Right lobe of liver (tissue), 6 donors: ENCODE measurements around the gene NUTF2. TPM values are rescaled to one million over a fixed set of nuclear protein-coding genes. Genes with fewer than 3 reads are reported as not detected.
A peak's percentile ranks its signal among the peaks of the same experiment; 100 is the strongest.

Source experiments
- ATAC-seq, 4 donors: fragments of 200-7000 bp; cut with Tn5 transposase; one replicate each; pipeline ENCODE4 v1.9.1; 2020; ENCODE audit warnings: mild to moderate bottlenecking in 4 of 4, moderate library complexity in 4 of 4
- DNase-seq, 3 donors: peaks; one replicate each; pipeline ENCODE4 v3.0.0-alpha.2; 2020
- H3K27ac ChIP-seq, 3 donors: fragments of 200-600 bp; one replicate each; pipeline ENCODE4 v1.8.0; 2022
- H3K27me3 ChIP-seq, 2 donors: fragments of 200-600 bp; one replicate each; pipeline ENCODE4 v1.8.0; 2022
- H3K36me3 ChIP-seq, 4 donors: fragments of 200-600 bp; sonication (generic) in 1 of 4; one replicate each; pipeline versions ENCODE4 v1.5.1 to v1.8.0; 2017 to 2022; ENCODE audit warnings: control low read depth in 1 of 4
- H3K4me1 ChIP-seq, 4 donors: fragments of 200-600 bp; sonication (generic) in 1 of 4; one replicate each; pipeline versions ENCODE4 v1.5.1 to v1.8.0; 2017 to 2022; ENCODE audit warnings: control low read depth in 1 of 4
- H3K4me3 ChIP-seq, 3 donors: fragments of 200-600 bp; one replicate each; pipeline ENCODE4 v1.8.0; 2022
- H3K9me3 ChIP-seq, 4 donors: fragments of 200-600 bp; sonication (generic) in 1 of 4; one replicate each; pipeline versions ENCODE4 v1.5.1 to v1.8.0; 2017 to 2022; ENCODE audit warnings: control low read depth in 1 of 4
- CTCF ChIP-seq, 4 donors: fragments of 200-600 bp in 3 of 4; fragments of 450-650 bp in 1 of 4; IDR thresholded peaks; one replicate each; pipeline versions ENCODE4 v1.5.1 to v1.8.0; 2016 to 2022; ENCODE audit warnings: antibody characterized with exemption in 4 of 4, mild to moderate bottlenecking in 2 of 4
- POLR2A ChIP-seq: fragments of 450-650 bp; IDR thresholded peaks from one replicate; pipeline ENCODE4 v1.6.1; 2017; ENCODE audit warnings: antibody characterized with exemption, mild to moderate bottlenecking
- WGBS: methylation state at CpG from one replicate; pipeline ENCODE4 v1.1.6; 2018; ENCODE audit warnings: low coverage, low lambda C conversion rate; ENCODE audit not compliant: insufficient coverage; ENCODE audit errors: missing lambda C conversion rate; 5-methylcytosine and 5-hydroxymethylcytosine counted together
- intact Hi-C, 2 donors: fragments of 100-400 bp; cut with DNase I; formaldehyde crosslinking; loops; one replicate each; pipeline versions ENCODE4 v1.11.2 to v1.14.1; 2022
- total RNA-seq, 6 experiments: library from RNA; depleted of rRNA in 2 of 6; stranded (reverse); fragments of >200 nt in 2 of 6; fragmentation: NEBNext Ultra II Directional in 3 of 6; extraction: Animal tissue kit (Norgen Biotek cat#: 25700) in 3 of 6; gene quantifications; one replicate each; pipeline versions ENCODE4 v1.1.0 to v1.2.4, GENCODE V29; 2016 to 2023
- donor health status: DM: no; HTN: yes; CAD: no.
- donor health status: DM: no; HTN: no; CAD: no.
- donor health status: DM: no; HTN: no; CAD: no.
- donor health status: DM: no; HTN: yes; CAD: no.
- donor health status: DM: no; HTN: yes; CAD: no.

The NUTF2 gene
- total RNA-seq, 6 experiments from 2014 or later = 23.4 to 67.8 (median 33.9) TPM

- Histone ChIP-seq H3K4me1 (peaks cover 0 to 20% (median 5%) of the 10 kb centered on the region in 4 donors), H3K27ac (no peak overlapping the region), H3K9me3 (no peaks in the 10 kb centered on the region), H3K4me3 (no peak overlapping the region), H3K27me3 (no peaks in the 10 kb centered on the region), H3K36me3 (peaks cover 3 to 63% (median 32%) of the 10 kb centered on the region in 4 donors)
- TF ChIP-seq POLR2A = no peak
- no peak for TF ChIP-seq CTCF (IDR thresholded peaks at IDR 0.05)
- no CpG with 5 or more reads among the region's 13 CpGs for WGBS
- no peak for DNase-seq
- ATAC-seq = no peak
- intact Hi-C loops = loop anchor here in 1 of 2 donors (5.0 kb wide), 1 partner anchor 47 kb away; no protein-coding TSS in a partner anchor
Observed at GRCh38 chr16:67880584-67880983, 33.9 kb downstream of the NUTF2 start.

GRCh38 chr16:67881621-67882161 is 35.0 kb downstream of the NUTF2 start:
- peaks cover 3 to 62% (median 32%) of the 10 kb centered on the region in 4 donors for H3K36me3 ChIP-seq
- H3K4me3 ChIP-seq = no peak overlapping the region
- no peaks in the 10 kb centered on the region for H3K27me3 ChIP-seq
- peaks cover 0 to 11% (median 5%) of the 10 kb centered on the region in 4 donors for H3K4me1 ChIP-seq
- no peak for TF ChIP-seq POLR2A
- no peak for TF ChIP-seq CTCF (IDR thresholded peaks at IDR 0.05)
- ATAC-seq (no peak), DNase-seq (no peak)
- 85% methylated on average over 6 of the region's 21 CpGs for WGBS
- H3K27ac ChIP-seq = no peak overlapping the region
- no peaks in the 10 kb centered on the region for H3K9me3 ChIP-seq
- intact Hi-C loops = loop anchor here in 1 of 2 donors (5.0 kb wide), 1 partner anchor 46 kb away; no protein-coding TSS in a partner anchor

GRCh38 chr16:67882374-67883145 is 35.8 kb downstream of the NUTF2 start:
- DNase-seq (peak; percentile 52 to 70 (median 59)), ATAC-seq (peak in 3 of 4 donors; percentile 4 to 44 (median 35))
- H3K36me3 ChIP-seq = peaks cover 3 to 53% (median 28%) of the 10 kb centered on the region in 4 donors
- peaks cover 0 to 11% (median 5%) of the 10 kb centered on the region in 4 donors for H3K4me1 ChIP-seq
- H3K27me3 ChIP-seq = no peaks in the 10 kb centered on the region
- no peak for TF ChIP-seq POLR2A
- TF ChIP-seq CTCF (IDR thresholded peaks at IDR 0.05) = peak in 2 of 4 donors; percentile 4 to 13
- intact Hi-C loops = loop anchor here in 1 of 2 donors (5.0 kb wide), 1 partner anchor 45 kb away; no protein-coding TSS in a partner anchor
- no peaks in the 10 kb centered on the region for H3K9me3 ChIP-seq
- H3K4me3 ChIP-seq = no peak overlapping the region
- no peak overlapping the region for H3K27ac ChIP-seq
- WGBS = 48% methylated on average over 7 of the region's 18 CpGs

GRCh38 chr16:67883146-67883871 is 36.6 kb downstream of the NUTF2 start:
- Histone ChIP-seq H3K36me3 (peaks cover 3 to 45% (median 24%) of the 10 kb centered on the region in 4 donors), H3K27ac (no peak overlapping the region), H3K9me3 (no peaks in the 10 kb centered on the region), H3K27me3 (no peaks in the 10 kb centered on the region), H3K4me1 (peaks cover 0 to 11% (median 5%) of the 10 kb centered on the region in 4 donors), H3K4me3 (no peak overlapping the region)
- intact Hi-C loops = loop anchor here in 1 of 2 donors (5.0 kb wide), 1 partner anchor 44 kb away; no protein-coding TSS in a partner anchor
- DNase-seq = no peak
- ATAC-seq = no peak
- WGBS = 22% methylated on average over 1 of the region's 6 CpGs
- no peak for TF ChIP-seq POLR2A
- TF ChIP-seq CTCF (IDR thresholded peaks at IDR 0.05) = no peak
